Common myeloid progenitor, CD34-positive (primary cell): ENCODE results near the gene AGAP1.

Source experiments
- CTCF ChIA-PET: fragments of 350-600 bp; sonication (Branson Sonifier 250); formaldehyde crosslinking; loops from one replicate; lab custom pipeline; 2021; ENCODE audit warnings: antibody characterized with exemption; lab: Charles Lee
- POLR2A ChIA-PET: fragments of 350-600 bp; sonication (Branson Sonifier 250); formaldehyde crosslinking; loops from one replicate; lab custom pipeline; 2021; ENCODE audit warnings: antibody characterized with exemption; lab: Charles Lee
- DNase-seq, 3 donors: peaks; one replicate each; pipeline versions ENCODE4 v3.0.0 to v3.0.0-alpha.2; 2013
- H3K27ac ChIP-seq, 2 experiments: 1 replicate in 1 of 2; 2 replicates in 1 of 2; pipeline ENCODE4 v1.7.0; 2013; ENCODE audit warnings: inconsistent platforms in 2 of 2, low read length in 2 of 2, mild to moderate bottlenecking in 2 of 2, low read depth in 1 of 2, moderate library complexity in 1 of 2; ENCODE audit not compliant: severe bottlenecking in 2 of 2, insufficient read depth in 1 of 2, poor library complexity in 1 of 2
- H3K27me3 ChIP-seq, 5 experiments: replicated peaks in 2 of 5; 1 replicate in 3 of 5; 2 replicates in 2 of 5; pipeline versions ENCODE4 v1.6.1 to v1.7.0; 2013; ENCODE audit warnings: low read length in 4 of 5, mild to moderate bottlenecking in 2 of 5, moderate library complexity in 2 of 5, inconsistent platforms in 1 of 5; ENCODE audit not compliant: insufficient read depth in 5 of 5, control insufficient read depth in 4 of 5
- H3K36me3 ChIP-seq, 4 experiments: 1 replicate in 2 of 4; 2 replicates in 2 of 4; pipeline versions ENCODE4 v1.6.1 to v1.7.0; 2013; ENCODE audit warnings: low read length in 3 of 4, control low read depth in 1 of 4, mild to moderate bottlenecking in 1 of 4; ENCODE audit not compliant: control insufficient read depth in 4 of 4, insufficient read depth in 4 of 4
- H3K4me1 ChIP-seq, 4 experiments: 1 replicate in 3 of 4; 2 replicates in 1 of 4; pipeline versions ENCODE4 v1.6.1 to v1.7.1; 2013; ENCODE audit warnings: low read length in 3 of 4, mild to moderate bottlenecking in 3 of 4, control low read depth in 1 of 4, inconsistent platforms in 1 of 4, moderate library complexity in 1 of 4; ENCODE audit not compliant: control insufficient read depth in 4 of 4, insufficient read depth in 4 of 4; ENCODE audit errors: control extremely low read depth in 1 of 4
- H3K4me3 ChIP-seq, 7 experiments: 1 replicate in 4 of 7; 2 replicates in 3 of 7; pipeline versions ENCODE4 v1.5.1 to v1.7.0; 2013; ENCODE audit warnings: mild to moderate bottlenecking in 7 of 7, low read length in 6 of 7, moderate library complexity in 6 of 7, inconsistent platforms in 2 of 7, low read depth in 2 of 7, control low read depth in 1 of 7; ENCODE audit not compliant: insufficient read depth in 4 of 7, control insufficient read depth in 1 of 7; ENCODE audit errors: extremely low read depth in 1 of 7
- H3K9me3 ChIP-seq, 5 experiments: 1 replicate in 4 of 5; 2 replicates in 1 of 5; pipeline versions ENCODE4 v1.6.1 to v1.7.1; 2013; ENCODE audit warnings: low read length in 4 of 5, mild to moderate bottlenecking in 2 of 5, inconsistent platforms in 1 of 5, low read depth in 1 of 5, moderate library complexity in 1 of 5; ENCODE audit not compliant: control insufficient read depth in 4 of 5, insufficient read depth in 2 of 5; ENCODE audit errors: control extremely low read depth in 1 of 5
- whole genome bisulfite sequencing: methylation state at CpG from one replicate; pipeline ENCODE4 v1.1.5; 2013; ENCODE audit not compliant: insufficient coverage; 5-methylcytosine and 5-hydroxymethylcytosine counted together

Gene AGAP1

DNA sequence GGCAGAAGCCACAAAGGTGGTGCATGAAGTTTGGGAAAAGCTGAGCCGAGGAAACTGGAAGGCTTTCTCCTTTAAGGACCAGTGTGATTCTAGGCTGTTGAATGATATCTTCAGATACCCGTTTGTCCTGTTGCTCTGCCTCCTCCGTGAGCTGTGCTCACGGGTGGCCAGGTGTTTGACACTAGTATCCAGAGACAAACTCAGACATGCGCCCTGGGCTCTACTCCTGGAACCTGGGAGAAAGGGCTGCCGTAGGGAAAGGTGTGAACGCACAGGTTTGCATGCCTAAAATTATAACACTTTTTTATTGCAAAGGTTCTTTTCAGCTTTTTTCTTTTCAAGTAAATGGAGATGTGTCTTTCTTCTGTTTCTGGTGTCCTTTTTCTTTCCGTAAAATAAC is 81.6 kb downstream of the AGAP1 start:
- Histone ChIP-seq H3K27ac (no peak overlapping the region), H3K36me3 (no peaks in the 10 kb centered on the region), H3K9me3 (peaks cover 0 to 2% (median 0%) of the 10 kb centered on the region in 5 experiments), H3K4me1 (no peaks in the 10 kb centered on the region), H3K4me3 (no peak overlapping the region), H3K27me3 (peaks cover 0 to 75% (median 14%) of the 10 kb centered on the region in 5 experiments)
- DNase-seq, result no peak
- ChIA-PET CTCF (interaction anchor here (1.3 kb wide), 1 partner anchor 18 kb away, joined by 3 read pairs; no protein-coding TSS in a partner anchor), POLR2A (no interaction called here)
- 73% methylated on average over 5 of the region's 8 CpGs for WGBS

- no peaks in the 10 kb centered on the region for H3K4me1 ChIP-seq
- ChIA-PET CTCF (no interaction called here), POLR2A (no interaction called here)
- H3K36me3 ChIP-seq, result no peaks in the 10 kb centered on the region
- H3K27ac ChIP-seq, result no peak overlapping the region
- H3K9me3 ChIP-seq, result peaks cover 0 to 2% (median 0%) of the 10 kb centered on the region in 5 experiments
- peaks cover 0 to 71% (median 14%) of the 10 kb centered on the region in 5 experiments for H3K27me3 ChIP-seq
- no peak overlapping the region for H3K4me3 ChIP-seq
- 90% methylated on average over 5 of the region's 8 CpGs for WGBS
- DNase-seq, result no peak
Observed at GRCh38 chr2:235575904-235576303, 82.1 kb downstream of the AGAP1 start.

- H3K27ac ChIP-seq, result no peak overlapping the region
- peaks cover 0 to 68% (median 11%) of the 10 kb centered on the region in 5 experiments for H3K27me3 ChIP-seq
- H3K36me3 ChIP-seq, result no peaks in the 10 kb centered on the region
- H3K4me3 ChIP-seq, result no peak overlapping the region
- 81% methylated on average over 10 of the region's 11 CpGs for WGBS
- no peak for DNase-seq
- ChIA-PET POLR2A (no interaction called here), CTCF (no interaction called here)
- peaks cover 0 to 2% (median 0%) of the 10 kb centered on the region in 5 experiments for H3K9me3 ChIP-seq
- H3K4me1 ChIP-seq, result no peaks in the 10 kb centered on the region
Observed at GRCh38 chr2:235576337-235576910, 82.6 kb downstream of the AGAP1 start.

GRCh38 chr2:235577404-235578330 is 83.8 kb downstream of the AGAP1 start:
- 84% methylated on average over 26 of the region's 28 CpGs for WGBS
- ChIA-PET CTCF (interaction anchor here (4.0 kb wide), 1 partner anchor 18 kb away, joined by 13 read pairs; no protein-coding TSS in a partner anchor), POLR2A (no interaction called here)
- no peaks in the 10 kb centered on the region for H3K4me1 ChIP-seq
- peaks cover 0 to 2% (median 0%) of the 10 kb centered on the region in 5 experiments for H3K9me3 ChIP-seq
- DNase-seq, result no peak
- H3K36me3 ChIP-seq, result no peaks in the 10 kb centered on the region
- H3K27me3 ChIP-seq, result peaks cover 0 to 70% (median 9%) of the 10 kb centered on the region in 5 experiments
- no peak overlapping the region for H3K4me3 ChIP-seq
- no peak overlapping the region for H3K27ac ChIP-seq

- Histone ChIP-seq H3K9me3 (peaks cover 0 to 2% (median 0%) of the 10 kb centered on the region in 5 experiments), H3K27ac (no peak overlapping the region), H3K27me3 (peaks cover 0 to 67% (median 9%) of the 10 kb centered on the region in 5 experiments), H3K36me3 (no peaks in the 10 kb centered on the region), H3K4me3 (no peak overlapping the region), H3K4me1 (no peaks in the 10 kb centered on the region)
- 94% methylated on average over 6 of the region's 9 CpGs for WGBS
- CTCF ChIA-PET, result interaction anchor here (0.7 to 4.0 kb wide), 4 partner anchors 8 to 16 kb away, joined by 3 to 13 read pairs (median 5); no protein-coding TSS in a partner anchor
- POLR2A ChIA-PET, result no interaction called here
- DNase-seq, result no peak
Observed at GRCh38 chr2:235579128-235579527, 85.3 kb downstream of the AGAP1 start.

DNA sequence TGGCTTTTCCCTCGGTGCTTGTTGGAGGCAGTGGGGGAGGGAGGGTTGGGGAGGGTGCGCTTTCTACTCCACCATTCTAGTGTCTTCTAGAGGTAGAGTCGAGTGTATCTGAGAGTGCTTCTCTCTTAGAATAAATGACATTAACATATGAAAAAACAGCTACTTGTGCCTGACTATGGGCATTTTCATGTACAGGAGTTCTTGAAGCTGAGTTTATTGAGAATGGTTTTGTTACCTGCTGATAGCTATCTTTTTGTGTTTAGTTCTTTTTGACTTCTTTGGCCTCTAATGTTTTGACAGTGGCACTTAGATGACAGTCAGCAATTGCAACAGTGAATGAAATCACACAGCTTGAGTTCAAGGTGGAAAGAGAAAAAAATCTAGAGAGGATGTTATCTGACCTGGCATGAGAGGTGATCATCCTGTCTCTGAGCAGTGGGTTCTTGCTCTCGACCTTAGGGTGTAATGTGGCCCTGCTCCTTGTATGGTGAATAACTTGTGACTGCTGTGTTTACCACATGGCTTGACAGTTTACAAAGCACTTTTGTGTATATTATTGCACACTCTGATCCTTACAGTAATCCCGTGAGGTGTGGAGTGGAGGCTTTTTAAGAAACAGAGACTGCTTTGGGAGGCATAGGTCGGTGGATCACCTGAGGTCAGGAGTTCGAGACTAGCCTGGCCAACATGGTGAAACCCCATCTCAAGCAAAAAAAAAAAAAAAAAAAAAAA is 86.7 kb downstream of the AGAP1 start:
- H3K27me3 ChIP-seq, result peaks cover 0 to 63% (median 9%) of the 10 kb centered on the region in 5 experiments
- no peaks in the 10 kb centered on the region for H3K36me3 ChIP-seq
- 100% methylated on average over 1 of the region's 7 CpGs for WGBS
- DNase-seq, result no peak
- no peaks in the 10 kb centered on the region for H3K9me3 ChIP-seq
- H3K27ac ChIP-seq, result no peak overlapping the region
- POLR2A ChIA-PET, result no interaction called here
- no peak overlapping the region for H3K4me3 ChIP-seq
- CTCF ChIA-PET, result interaction anchor here (2.7 to 4.0 kb wide), 2 partner anchors 13 to 15 kb away, joined by 7 to 13 read pairs; no protein-coding TSS in a partner anchor
- no peaks in the 10 kb centered on the region for H3K4me1 ChIP-seq
